ENCODE data around the gene C1orf159.

The C1orf159 gene

GRCh38 chr1:1132042-1132950, 16.4 kb upstream of the C1orf159 start:
- no peak overlapping the region for H3K9ac ChIP-seq (ENCODE audit: low read length)
- no peak overlapping the region for H2AFZ ChIP-seq (ENCODE audit: low read length)
- DNase-seq = no peak

GRCh38 chr1:1130206-1131120, 14.6 kb upstream of the C1orf159 start:
- H4K20me1 ChIP-seq (ENCODE audit: insufficient read depth, low read length) = peaks cover 3% of the 10 kb centered on the region; the same call in 1 of the 2 replicates
- no peak overlapping the region for H2AFZ ChIP-seq (ENCODE audit: low read length)
- H3K4me3 ChIP-seq (ENCODE audit: low read length) = no peak overlapping the region
- no peaks in the 10 kb centered on the region for H3K79me2 ChIP-seq (ENCODE audit: low read length)
- peaks cover 96% of the 10 kb centered on the region for H3K27me3 ChIP-seq (replicated peaks; ENCODE audit: insufficient read depth, low read length)
- TF ChIP-seq EZH2phosphoT487 (IDR thresholded peaks at IDR 0.05; ENCODE audit: low read length) = 0 out of 2 replicates have a peak, but pooled peaks have one; percentile 33
- no peak for TF ChIP-seq CTCF (IDR thresholded peaks at IDR 0.05; ENCODE audit: low read length)
- H3K9me2 ChIP-seq (replicated peaks; ENCODE audit: insufficient read depth, low read length) = no peaks in the 10 kb centered on the region
- DNase-seq = no peak
- no peak overlapping the region for H3K27ac ChIP-seq (ENCODE audit: low read length)
- H3K4me1 ChIP-seq (ENCODE audit: low read length) = no peaks in the 10 kb centered on the region
- H3K4me2 ChIP-seq (ENCODE audit: low read depth, low read length) = no peak overlapping the region
- no peak overlapping the region for H3K9ac ChIP-seq (ENCODE audit: low read length)
- no peaks in the 10 kb centered on the region for H3K36me3 ChIP-seq (replicated peaks; ENCODE audit: insufficient read depth, low read length)
- no peaks in the 10 kb centered on the region for H3K9me3 ChIP-seq (replicated peaks; ENCODE audit: insufficient read depth, low read length)
- H3F3A ChIP-seq (ENCODE audit: insufficient read depth, low read length) = no peaks in the 10 kb centered on the region

More at GRCh38 chr1:1132042-1132950, 16.4 kb upstream of the C1orf159 start:
- no peak overlapping the region for H3K4me2 ChIP-seq (ENCODE audit: low read depth, low read length)
- no peaks in the 10 kb centered on the region for H3K36me3 ChIP-seq (replicated peaks; ENCODE audit: insufficient read depth, low read length)
- no peak overlapping the region for H3K27ac ChIP-seq (ENCODE audit: low read length)
- no peaks in the 10 kb centered on the region for H3K9me3 ChIP-seq (replicated peaks; ENCODE audit: insufficient read depth, low read length)
- H3F3A ChIP-seq (ENCODE audit: insufficient read depth, low read length) = no peaks in the 10 kb centered on the region
- H3K27me3 ChIP-seq (replicated peaks; ENCODE audit: insufficient read depth, low read length) = peaks cover 92% of the 10 kb centered on the region
- H4K20me1 ChIP-seq (ENCODE audit: insufficient read depth, low read length) = peaks cover 3% of the 10 kb centered on the region; the same call in 1 of the 2 replicates
- H3K9me2 ChIP-seq (replicated peaks; ENCODE audit: insufficient read depth, low read length) = no peaks in the 10 kb centered on the region
- TF ChIP-seq EZH2 (optimal IDR thresholded peaks at IDR 0.05; ENCODE audit: low read depth, low read length) (no peak), CTCF (IDR thresholded peaks at IDR 0.05; ENCODE audit: low read length) (no peak), EZH2phosphoT487 (IDR thresholded peaks at IDR 0.05; ENCODE audit: low read length) (no peak)
- H3K4me3 ChIP-seq (ENCODE audit: low read length) = no peak overlapping the region
- H3K79me2 ChIP-seq (ENCODE audit: low read length) = no peaks in the 10 kb centered on the region
- peaks cover 9% of the 10 kb centered on the region for H3K4me1 ChIP-seq (ENCODE audit: low read length)

- Histone ChIP-seq H3K4me1 (ENCODE audit: low read length) (no peaks in the 10 kb centered on the region), H3K27me3 (replicated peaks; ENCODE audit: insufficient read depth, low read length) (peaks cover 96% of the 10 kb centered on the region), H2AFZ (ENCODE audit: low read length) (no peak overlapping the region), H3F3A (ENCODE audit: insufficient read depth, low read length) (no peaks in the 10 kb centered on the region), H3K4me3 (ENCODE audit: low read length) (no peak overlapping the region), H3K9me3 (replicated peaks; ENCODE audit: insufficient read depth, low read length) (no peaks in the 10 kb centered on the region), H3K79me2 (ENCODE audit: low read length) (no peaks in the 10 kb centered on the region), H3K27ac (ENCODE audit: low read length) (no peak overlapping the region), H3K9me2 (replicated peaks; ENCODE audit: insufficient read depth, low read length) (no peaks in the 10 kb centered on the region), H3K4me2 (ENCODE audit: low read depth, low read length) (no peak overlapping the region), H4K20me1 (ENCODE audit: insufficient read depth, low read length) (peaks cover 3% of the 10 kb centered on the region; the same call in 1 of the 2 replicates), H3K9ac (ENCODE audit: low read length) (no peak overlapping the region), H3K36me3 (replicated peaks; ENCODE audit: insufficient read depth, low read length) (no peaks in the 10 kb centered on the region)
- TF ChIP-seq EZH2 (optimal IDR thresholded peaks at IDR 0.05; ENCODE audit: low read depth, low read length) = no peak
- TF ChIP-seq EZH2phosphoT487 (IDR thresholded peaks at IDR 0.05; ENCODE audit: low read length) = no peak
- no peak for TF ChIP-seq CTCF (IDR thresholded peaks at IDR 0.05; ENCODE audit: low read length)
- no peak for DNase-seq
Measured at GRCh38 chr1:1129381-1129821, 13.5 kb upstream of the C1orf159 start.
